Measurements from ENCODE around the gene TMEM171.

The TMEM171 gene

GRCh38 chr5:73179730-73180129, 59.4 kb downstream of the TMEM171 start:
- H3K4me3 ChIP-seq (ENCODE audit: low read depth, low read length), result no peak overlapping the region
- no peak for DNase-seq (ENCODE audit: low read depth)

- H3K4me3 ChIP-seq (ENCODE audit: low read depth, low read length), result no peak overlapping the region
- no peak for DNase-seq (ENCODE audit: low read depth)
These were observed 60.2 kb downstream of the TMEM171 start for GRCh38 chr5:73180566-73180965.
